ENCODE results near the gene FKBP4.

DNA sequence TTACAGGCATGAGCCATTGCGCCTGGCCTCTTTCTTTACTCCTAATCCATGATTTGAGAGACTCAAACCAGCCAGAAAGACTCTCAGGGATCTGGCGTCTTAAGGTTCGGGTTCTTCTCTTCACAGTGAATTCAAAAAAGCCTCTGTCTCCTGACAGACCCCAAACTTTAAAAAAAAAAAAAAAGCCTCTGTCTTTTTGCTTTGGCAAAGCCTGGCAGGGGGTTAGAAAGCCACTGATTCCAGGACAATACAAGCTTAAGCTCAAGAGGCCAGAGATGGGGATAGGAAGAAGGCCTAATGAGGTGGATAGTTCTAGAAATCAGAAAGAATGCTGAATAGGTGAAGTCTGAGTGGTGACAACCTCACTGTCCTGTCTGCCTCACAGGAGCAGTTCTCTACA is 31.3 kb downstream of the FKBP4 start:
- no peak for TF ChIP-seq JUND (IDR thresholded peaks at IDR 0.05; ENCODE audit: borderline replicate concordance, low read depth, low read length)
- no peak for TF ChIP-seq JUND (tag; IDR thresholded peaks at IDR 0.05; ENCODE audit: borderline replicate concordance, low read depth, low read length)
- no peak for TF ChIP-seq NFYB (IDR thresholded peaks at IDR 0.05; ENCODE audit: extremely low read depth, insufficient read length)
- no peak for TF ChIP-seq ZSCAN32 (CRISPR knock-in tag; IDR thresholded peaks at IDR 0.05)
